ENCODE measurements around the gene KIRREL1. TPM values are rescaled to one million over a fixed set of nuclear protein-coding genes. Genes with fewer than 3 reads are reported as not detected.
"Not testable (repeated sequence)": the region's sequence is repeated elsewhere in the genome, so short reads cannot be mapped to it uniquely, and the experiment has no call there.

The KIRREL1 gene
- total RNA-seq, 1 experiment from 2014 or later = 101 TPM

GRCh38 chr1:158122833-158123388 lies 129.5 kb downstream of the KIRREL1 start:
- H3K4me1 Mint-ChIP-seq (ENCODE audit: insufficient read depth, unreplicated experiment) = peaks cover 17% of the 10 kb centered on the region
- intact Hi-C loops (cut with micrococcal nuclease) = no loop called here

DNA sequence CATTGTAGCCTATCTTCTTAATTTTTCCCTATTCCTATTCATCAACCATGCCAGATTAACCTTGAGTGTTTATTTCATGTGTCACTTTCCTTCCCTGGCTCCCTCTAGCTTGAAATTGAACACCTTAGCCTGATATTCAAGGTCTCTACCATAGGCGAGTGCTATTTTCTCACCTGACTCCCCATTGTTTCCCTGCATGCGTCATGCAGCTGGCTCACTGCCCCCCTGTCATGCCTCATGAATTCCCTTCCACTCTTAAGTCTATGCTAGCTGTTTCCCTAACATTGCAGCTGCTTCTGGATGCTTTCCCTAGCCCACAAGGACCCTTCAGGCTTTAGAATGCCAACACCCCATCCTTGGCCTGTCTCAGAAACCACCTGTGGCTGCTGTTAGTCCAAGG lies 130.6 kb downstream of the KIRREL1 start:
- Mint-ChIP-seq H3K9me3 (ENCODE audit: unreplicated experiment) (no peaks in the 10 kb centered on the region), H3K27ac (ENCODE audit: low read depth, unreplicated experiment) (peak overlapping the region; percentile 74), H3K4me3 (ENCODE audit: unreplicated experiment) (no peak overlapping the region), H3K36me3 (ENCODE audit: insufficient read depth, unreplicated experiment) (no peaks in the 10 kb centered on the region), H3K4me1 (ENCODE audit: insufficient read depth, unreplicated experiment) (peaks cover 14% of the 10 kb centered on the region), H3K27me3 (ENCODE audit: insufficient read depth, unreplicated experiment) (no peaks in the 10 kb centered on the region)
- intact Hi-C loops (cut with micrococcal nuclease) = loop anchor here (2.0 kb wide), 1 partner anchor 87 kb away; no protein-coding TSS in a partner anchor
- CTCF ChIA-PET = interaction anchor here (0.6 to 33.5 kb wide), 59 partner anchors 8 to 959 kb away, joined by 3 to 2587 read pairs (median 6); partner anchors contain the start of genes CD1D and KIRREL1
- POLR2A ChIA-PET = interaction anchor here (0.7 to 2.5 kb wide), 7 partner anchors 26 to 544 kb away, joined by 3 to 15 read pairs (median 4); partner anchors contain the start of gene KIRREL1
- TF ChIP-seq, protein P1, sequence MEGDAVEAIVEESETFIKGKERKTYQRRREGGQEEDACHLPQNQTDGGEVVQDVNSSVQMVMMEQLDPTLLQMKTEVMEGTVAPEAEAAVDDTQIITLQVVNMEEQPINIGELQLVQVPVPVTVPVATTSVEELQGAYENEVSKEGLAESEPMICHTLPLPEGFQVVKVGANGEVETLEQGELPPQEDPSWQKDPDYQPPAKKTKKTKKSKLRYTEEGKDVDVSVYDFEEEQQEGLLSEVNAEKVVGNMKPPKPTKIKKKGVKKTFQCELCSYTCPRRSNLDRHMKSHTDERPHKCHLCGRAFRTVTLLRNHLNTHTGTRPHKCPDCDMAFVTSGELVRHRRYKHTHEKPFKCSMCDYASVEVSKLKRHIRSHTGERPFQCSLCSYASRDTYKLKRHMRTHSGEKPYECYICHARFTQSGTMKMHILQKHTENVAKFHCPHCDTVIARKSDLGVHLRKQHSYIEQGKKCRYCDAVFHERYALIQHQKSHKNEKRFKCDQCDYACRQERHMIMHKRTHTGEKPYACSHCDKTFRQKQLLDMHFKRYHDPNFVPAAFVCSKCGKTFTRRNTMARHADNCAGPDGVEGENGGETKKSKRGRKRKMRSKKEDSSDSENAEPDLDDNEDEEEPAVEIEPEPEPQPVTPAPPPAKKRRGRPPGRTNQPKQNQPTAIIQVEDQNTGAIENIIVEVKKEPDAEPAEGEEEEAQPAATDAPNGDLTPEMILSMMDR (IDR thresholded peaks at IDR 0.05; ENCODE audit: unreplicated experiment) = no peak
- peak; percentile 90 for DNase-seq (ENCODE audit: unreplicated experiment)
- no TSS peak for BruUV-seq (replicated peaks)

More at GRCh38 chr1:158122833-158123388, 129.5 kb downstream of the KIRREL1 start:
- Mint-ChIP-seq H3K27ac (ENCODE audit: low read depth, unreplicated experiment) (no peak overlapping the region), H3K4me3 (ENCODE audit: unreplicated experiment) (no peak overlapping the region), H3K27me3 (ENCODE audit: insufficient read depth, unreplicated experiment) (no peaks in the 10 kb centered on the region), H3K9me3 (ENCODE audit: unreplicated experiment) (no peaks in the 10 kb centered on the region), H3K36me3 (ENCODE audit: insufficient read depth, unreplicated experiment) (no peaks in the 10 kb centered on the region)
- ChIA-PET POLR2A (interaction anchor here (0.9 to 2.9 kb wide), 5 partner anchors 12 to 160 kb away, joined by 3 to 23 read pairs (median 7); no protein-coding TSS in a partner anchor), CTCF (interaction anchor here (0.5 to 33.5 kb wide), 30 partner anchors 7 to 955 kb away, joined by 3 to 2587 read pairs (median 9); partner anchors contain the start of gene KIRREL1)
- TF ChIP-seq, protein P1 (IDR thresholded peaks at IDR 0.05; ENCODE audit: unreplicated experiment) = no peak
- DNase-seq (ENCODE audit: unreplicated experiment) = no peak
- BruUV-seq (replicated peaks) = no TSS peak

- H3K36me3 Mint-ChIP-seq (ENCODE audit: insufficient read depth, unreplicated experiment) = no peaks in the 10 kb centered on the region
- intact Hi-C loops (cut with micrococcal nuclease) = loop anchor here (1.0 to 5.0 kb wide), 11 partner anchors 88 to 947 kb away; no protein-coding TSS in a partner anchor
- H3K9me3 Mint-ChIP-seq (ENCODE audit: unreplicated experiment) = no peaks in the 10 kb centered on the region
- H3K4me1 Mint-ChIP-seq (ENCODE audit: insufficient read depth, unreplicated experiment) = peaks cover 14% of the 10 kb centered on the region
- peak; percentile 98 for DNase-seq (ENCODE audit: unreplicated experiment)
- ChIA-PET POLR2A (interaction anchor here (0.5 to 2.5 kb wide), 8 partner anchors 125 to 545 kb away, joined by 3 to 15 read pairs (median 4); partner anchors contain the start of gene KIRREL1), CTCF (interaction anchor here (0.6 to 33.5 kb wide), 63 partner anchors 10 to 989 kb away, joined by 3 to 2587 read pairs (median 6); partner anchors contain the start of genes CD1D and KIRREL1)
- no peak overlapping the region for H3K4me3 Mint-ChIP-seq (ENCODE audit: unreplicated experiment)
- TF ChIP-seq, protein P1 (IDR thresholded peaks at IDR 0.05; ENCODE audit: unreplicated experiment) = peak; percentile 98
- no TSS peak for BruUV-seq (replicated peaks)
- no peaks in the 10 kb centered on the region for H3K27me3 Mint-ChIP-seq (ENCODE audit: insufficient read depth, unreplicated experiment)
- no peak overlapping the region for H3K27ac Mint-ChIP-seq (ENCODE audit: low read depth, unreplicated experiment)
Observed at GRCh38 chr1:158124999-158125398, 131.6 kb downstream of the KIRREL1 start.

GRCh38 chr1:158126425-158126824 lies 133.0 kb downstream of the KIRREL1 start:
- ChIA-PET CTCF (interaction anchor here (0.6 to 33.5 kb wide), 11 partner anchors 14 to 546 kb away, joined by 3 to 2587 read pairs (median 9); partner anchors contain the start of gene KIRREL1), POLR2A (no interaction called here)
- H3K27ac Mint-ChIP-seq (ENCODE audit: low read depth, unreplicated experiment) = no peak overlapping the region

GRCh38 chr1:158128531-158128930 lies 135.1 kb downstream of the KIRREL1 start:
- POLR2A ChIA-PET = interaction anchor here (0.6 to 1.1 kb wide), 2 partner anchors 9 to 93 kb away, joined by 3 to 4 read pairs; no protein-coding TSS in a partner anchor
- H3K27ac Mint-ChIP-seq (ENCODE audit: low read depth, unreplicated experiment); H3K36me3 Mint-ChIP-seq (ENCODE audit: insufficient read depth, unreplicated experiment); BruUV-seq (replicated peaks); H3K9me3 Mint-ChIP-seq (ENCODE audit: unreplicated experiment); H3K27me3 Mint-ChIP-seq (ENCODE audit: insufficient read depth, unreplicated experiment); DNase-seq (ENCODE audit: unreplicated experiment); H3K4me3 Mint-ChIP-seq (ENCODE audit: unreplicated experiment): not testable (repeated sequence)
- peaks cover 14% of the 10 kb centered on the region for H3K4me1 Mint-ChIP-seq (ENCODE audit: insufficient read depth, unreplicated experiment)
- intact Hi-C loops (cut with micrococcal nuclease) = loop anchor here (5.0 kb wide), 2 partner anchors 436 to 751 kb away; no protein-coding TSS in a partner anchor
- CTCF ChIA-PET = interaction anchor here (1.2 to 33.5 kb wide), 7 partner anchors 8 to 548 kb away, joined by 4 to 2587 read pairs (median 9); partner anchors contain the start of gene KIRREL1

More at GRCh38 chr1:158126425-158126824, 133.0 kb downstream of the KIRREL1 start:
- TF ChIP-seq, protein P1 (IDR thresholded peaks at IDR 0.05; ENCODE audit: unreplicated experiment) = no peak
- no TSS peak for BruUV-seq (replicated peaks)
- Mint-ChIP-seq H3K4me3 (ENCODE audit: unreplicated experiment) (no peak overlapping the region), H3K36me3 (ENCODE audit: insufficient read depth, unreplicated experiment) (no peaks in the 10 kb centered on the region), H3K9me3 (ENCODE audit: unreplicated experiment) (no peaks in the 10 kb centered on the region), H3K4me1 (ENCODE audit: insufficient read depth, unreplicated experiment) (peaks cover 14% of the 10 kb centered on the region), H3K27me3 (ENCODE audit: insufficient read depth, unreplicated experiment) (no peaks in the 10 kb centered on the region)
- DNase-seq (ENCODE audit: unreplicated experiment) = no peak
- intact Hi-C loops (cut with micrococcal nuclease) = loop anchor here (5.0 kb wide), 2 partner anchors 434 to 749 kb away; no protein-coding TSS in a partner anchor
